Left ventricle myocardium inferior (tissue), 1 donor: ENCODE data around the gene GEMIN5. TPM values are rescaled to one million over a fixed set of nuclear protein-coding genes. Genes with fewer than 3 reads are reported as not detected.

Experiments
- DNase-seq: peaks from one replicate; pipeline ENCODE4 v3.0.0-alpha.2; 2020
- H3K27ac ChIP-seq: fragments of 200-600 bp; replicated peaks from 2 replicates; pipeline ENCODE4 v1.8.0; 2021
- H3K27me3 ChIP-seq: fragments of 200-600 bp; 2 replicates; pipeline ENCODE4 v1.8.0; 2021; ENCODE audit warnings: low read depth
- H3K36me3 ChIP-seq: fragments of 200-600 bp; 2 replicates; pipeline ENCODE4 v1.8.0; 2021
- H3K4me1 ChIP-seq: fragments of 200-600 bp; 2 replicates; pipeline ENCODE4 v1.8.0; 2021
- H3K4me3 ChIP-seq: fragments of 200-600 bp; 2 replicates; pipeline ENCODE4 v1.8.0; 2021; ENCODE audit warnings: mild to moderate bottlenecking, moderate library complexity
- H3K9me3 ChIP-seq: fragments of 200-600 bp; replicated peaks from 2 replicates; pipeline ENCODE4 v1.8.0; 2021
- CTCF ChIP-seq: fragments of 200-600 bp; IDR thresholded peaks from 2 replicates; pipeline ENCODE4 v1.8.0; 2021; ENCODE audit warnings: antibody characterized with exemption, mild to moderate bottlenecking, borderline replicate concordance
- intact Hi-C: fragments of 100-400 bp; cut with micrococcal nuclease; formaldehyde crosslinking; loops from one replicate; pipeline ENCODE4 v1.11.0; 2022
- total RNA-seq: library from RNA; stranded (reverse); fragmentation: NEBNext Ultra II Directional; extraction: Animal tissue kit (Norgen Biotek cat#: 25700); gene quantifications from one replicate; pipeline ENCODE4 v1.2.1, GENCODE V29; 2021
- donor health status: DM: no; HTN: yes; CAD: no; lungs with severe emphysema.

The GEMIN5 gene
- total RNA-seq, 1 donor from 2014 or later = 14.0 TPM

- H3K36me3 ChIP-seq = peaks cover 42% of the 10 kb centered on the region
- DNase-seq = no peak
- peak overlapping the region; percentile 14 for H3K4me3 ChIP-seq
- intact Hi-C loops = no loop called here
- H3K9me3 ChIP-seq = no peaks in the 10 kb centered on the region
- peak overlapping the region; percentile 72 for H3K27ac ChIP-seq
- TF ChIP-seq CTCF = no peak
- H3K27me3 ChIP-seq = no peaks in the 10 kb centered on the region
- H3K4me1 ChIP-seq = peaks cover 41% of the 10 kb centered on the region
Observed at GRCh38 chr5:154966874-154967273, 28.9 kb upstream of the GEMIN5 start.

DNA sequence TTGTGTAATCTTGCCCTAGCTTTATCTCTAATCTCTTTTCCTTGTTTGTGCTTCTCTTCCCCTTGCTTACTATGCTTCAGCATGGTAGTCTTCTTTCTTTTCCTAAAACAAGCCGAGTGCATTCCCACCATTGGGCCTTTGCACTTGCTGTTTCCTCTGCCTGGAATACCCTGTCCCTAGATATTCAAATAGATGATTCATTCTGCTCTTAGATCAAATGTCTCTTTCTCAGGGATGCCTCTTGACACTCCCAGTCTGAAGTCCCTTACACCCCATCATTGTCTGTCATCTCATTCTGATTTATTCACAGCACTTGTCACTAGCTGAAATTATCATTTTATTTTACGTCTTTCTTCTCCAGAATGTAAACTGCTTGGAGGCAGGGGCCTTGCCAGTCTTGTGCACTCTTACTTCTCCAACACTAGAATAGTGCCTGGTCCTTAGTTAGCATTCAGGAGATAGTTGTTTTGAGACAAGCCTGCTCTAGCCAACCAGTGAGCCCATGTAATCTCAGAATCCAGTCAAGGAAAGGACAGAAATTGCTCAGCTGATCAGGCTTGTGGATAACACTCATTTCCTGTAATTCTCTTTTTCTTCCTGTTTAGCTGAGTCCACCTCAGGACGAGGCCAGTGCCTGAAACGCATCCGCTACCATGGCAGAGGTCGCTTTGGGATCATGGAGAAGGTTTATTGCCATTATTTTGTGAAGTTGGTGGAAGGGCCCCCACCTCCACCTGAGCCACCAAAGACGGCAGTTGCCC lies 28.2 kb upstream of the GEMIN5 start:
- intact Hi-C loops = no loop called here
- DNase-seq = no peak
- H3K27ac ChIP-seq = peak overlapping the region; percentile 72
- peaks cover 41% of the 10 kb centered on the region for H3K4me1 ChIP-seq
- peaks cover 48% of the 10 kb centered on the region for H3K36me3 ChIP-seq
- peak overlapping the region; percentile 14 for H3K4me3 ChIP-seq
- no peaks in the 10 kb centered on the region for H3K9me3 ChIP-seq
- TF ChIP-seq CTCF = no peak
- no peaks in the 10 kb centered on the region for H3K27me3 ChIP-seq

GRCh38 chr5:154962494-154962893 lies 24.5 kb upstream of the GEMIN5 start:
- intact Hi-C loops = no loop called here
- Histone ChIP-seq H3K4me1 (peaks cover 32% of the 10 kb centered on the region), H3K27me3 (no peaks in the 10 kb centered on the region), H3K4me3 (no peak overlapping the region), H3K36me3 (peaks cover 68% of the 10 kb centered on the region), H3K9me3 (no peaks in the 10 kb centered on the region), H3K27ac (no peak overlapping the region)
- TF ChIP-seq CTCF = no peak
- DNase-seq = no peak

DNA sequence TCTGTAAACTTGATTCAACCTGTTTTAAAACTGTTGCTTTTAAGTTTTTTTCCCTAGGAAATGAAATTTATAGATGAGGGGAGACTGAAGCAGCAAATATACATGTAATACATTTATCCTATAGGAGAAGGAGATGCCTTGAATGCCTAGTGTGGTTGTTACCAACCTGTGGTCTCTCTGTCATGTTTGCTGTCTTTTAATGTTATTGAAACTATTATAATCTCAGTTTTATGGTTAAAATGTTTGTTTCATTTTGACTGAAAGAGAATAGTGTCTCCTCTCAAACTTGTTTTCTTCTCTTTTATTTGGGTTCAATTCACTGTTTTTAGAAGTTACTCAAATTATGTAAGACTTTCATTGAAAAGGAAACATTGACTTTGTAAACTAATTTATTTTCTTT lies 18.7 kb upstream of the GEMIN5 start:
- Histone ChIP-seq H3K4me3 (no peak overlapping the region), H3K27me3 (no peaks in the 10 kb centered on the region), H3K4me1 (no peaks in the 10 kb centered on the region), H3K36me3 (peaks cover 60% of the 10 kb centered on the region), H3K27ac (no peak overlapping the region), H3K9me3 (no peaks in the 10 kb centered on the region)
- DNase-seq = no peak
- intact Hi-C loops = no loop called here
- no peak for TF ChIP-seq CTCF

GRCh38 chr5:154949781-154950180 lies 11.8 kb upstream of the GEMIN5 start:
- intact Hi-C loops = no loop called here
- H3K9me3 ChIP-seq = no peaks in the 10 kb centered on the region
- no peaks in the 10 kb centered on the region for H3K27me3 ChIP-seq
- no peak for DNase-seq
- no peak overlapping the region for H3K27ac ChIP-seq
- H3K36me3 ChIP-seq = peaks cover 9% of the 10 kb centered on the region
- peaks cover 49% of the 10 kb centered on the region for H3K4me1 ChIP-seq
- no peak for TF ChIP-seq CTCF
- H3K4me3 ChIP-seq = no peak overlapping the region
